ENCODE data around the gene KRT15. TPM values are rescaled to one million over a fixed set of nuclear protein-coding genes. Genes with fewer than 3 reads are reported as not detected.

KRT15 gene
- polyA plus RNA-seq (ENCODE audit: insufficient read length in 12 of 12): 100 to 1,000 TPM in 1 of 12 donors, 10 to 100 TPM in 2, 1 to 10 TPM in 2, under 1 TPM in 2, not detected in 5; 0.13 to 365 (median 3.4) TPM
- long read RNA-seq, donor 1: 0 reads
- long read RNA-seq, donor 2: 0 reads
- long read RNA-seq, donor 3: 0 reads
- long read RNA-seq, donor 4: 0 reads
- long read RNA-seq, donor 5: 0 reads
- long read RNA-seq, donor 6: 0 reads
- long read RNA-seq, donor 7: 0 reads
- long read RNA-seq, donor 8: 0 reads
- long read RNA-seq, donor 9, partial matches to known transcripts: 0 of 12 reads
- long read RNA-seq, donor 9, other reads (novel, unspliced or antisense): 12 of 12 reads
- long read RNA-seq, donor 10: 0 reads
- long read RNA-seq, donor 11: 0 reads

DNA sequence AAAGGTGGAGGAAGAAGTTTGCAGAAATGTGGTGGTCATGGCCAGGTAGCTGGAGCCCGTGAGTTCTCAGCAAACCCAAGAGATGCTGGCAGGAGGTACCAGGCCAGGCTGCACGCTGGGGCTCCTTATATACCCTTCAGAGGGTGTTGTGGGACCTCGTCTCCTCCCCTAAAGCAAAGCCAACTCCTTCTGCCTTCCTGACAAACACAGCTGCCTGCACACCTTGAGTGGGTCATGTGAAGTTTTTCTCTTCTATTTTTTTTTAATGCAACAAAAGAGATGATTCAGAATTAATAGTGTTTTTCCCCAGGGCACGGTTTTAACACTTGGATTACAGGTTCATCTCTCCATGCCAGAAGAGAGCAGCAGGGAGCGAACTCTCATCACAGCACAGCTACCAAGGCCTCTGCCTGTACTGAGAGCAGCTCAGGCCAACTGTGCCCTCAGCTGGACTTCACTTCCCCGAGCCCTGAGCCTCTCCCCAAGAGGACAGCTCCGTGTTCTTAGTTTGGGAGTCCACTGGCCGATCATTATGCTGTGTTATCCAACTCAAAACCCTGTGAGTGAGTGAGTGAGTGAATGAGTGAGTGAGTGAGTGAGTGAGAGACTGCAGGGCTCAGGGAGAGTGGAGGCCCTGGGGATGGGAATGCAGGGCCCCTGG is at the start of gene KRT15:
Gene KRT15, minus strand, starts transcription at position 102 of the 661 bp plus-strand sequence. Its CDS starts 63 bp downstream, at position 39.
- no peak for DNase-seq

DNA sequence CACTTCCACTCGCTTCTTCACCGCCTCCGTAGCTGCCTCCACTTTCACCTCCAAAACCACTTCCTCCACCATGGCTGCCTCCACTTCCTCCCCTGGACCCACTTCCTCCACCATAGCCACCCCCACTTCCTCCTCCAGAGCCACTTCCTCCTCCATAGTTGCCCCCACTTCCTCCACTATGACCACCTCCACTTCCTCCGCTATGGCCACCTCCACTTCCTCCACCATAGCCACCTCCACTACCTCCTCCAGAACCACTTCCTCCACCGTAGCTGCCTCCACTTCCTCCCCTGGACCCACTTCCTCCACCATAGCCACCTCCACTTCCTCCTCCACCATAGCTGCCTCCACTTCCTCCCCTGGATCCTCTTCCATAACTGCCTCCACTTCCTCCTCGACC is 48.6 kb upstream of the KRT15 start:
- no peak for DNase-seq

DNA sequence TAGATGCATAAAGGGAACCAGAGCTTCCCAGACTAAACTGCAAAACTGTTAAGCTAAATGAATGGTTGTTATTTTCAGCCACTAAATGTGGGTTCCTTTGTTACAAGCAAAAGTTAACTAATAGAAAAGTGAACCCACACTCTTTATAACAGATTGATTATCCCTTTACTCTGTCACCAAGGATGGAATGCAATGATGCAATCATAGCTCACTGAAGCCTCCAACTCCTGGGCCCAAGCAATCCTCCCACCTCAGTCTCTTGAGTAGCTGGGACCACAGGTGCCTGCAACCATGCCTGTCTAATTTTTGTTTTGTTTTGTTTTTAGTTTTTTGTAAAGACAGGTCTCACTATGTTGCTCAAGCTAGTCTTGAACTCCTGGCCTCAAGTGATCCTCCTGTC is 46.6 kb upstream of the KRT15 start:
- no peak for DNase-seq

DNA sequence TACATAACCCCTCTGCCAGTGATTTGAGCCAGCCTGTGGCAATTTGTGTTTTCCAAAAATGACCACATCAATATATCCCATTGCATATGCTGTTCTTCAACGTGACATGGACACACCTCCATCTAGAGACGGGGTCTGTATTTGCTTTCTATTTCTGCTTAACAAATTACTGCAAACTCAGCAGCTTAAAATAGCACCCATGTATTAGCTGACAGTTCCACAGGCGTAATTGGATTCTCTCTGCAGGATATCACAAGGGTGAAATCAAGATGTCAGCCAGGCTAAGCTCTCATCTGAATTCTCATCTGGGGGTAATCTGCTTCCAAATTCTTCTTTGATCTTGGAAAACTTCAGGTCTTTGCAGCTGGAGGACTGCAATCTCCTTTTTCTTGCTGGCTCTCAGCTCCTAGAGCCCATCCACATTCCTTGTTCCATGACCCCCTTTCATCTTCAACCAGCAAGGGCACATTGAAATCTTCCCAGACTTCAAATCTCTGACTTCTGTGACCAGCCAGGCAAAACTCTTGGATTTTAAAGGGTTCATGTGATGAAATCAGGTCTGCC is 45.0 kb upstream of the KRT15 start:
- no peak for DNase-seq

DNA sequence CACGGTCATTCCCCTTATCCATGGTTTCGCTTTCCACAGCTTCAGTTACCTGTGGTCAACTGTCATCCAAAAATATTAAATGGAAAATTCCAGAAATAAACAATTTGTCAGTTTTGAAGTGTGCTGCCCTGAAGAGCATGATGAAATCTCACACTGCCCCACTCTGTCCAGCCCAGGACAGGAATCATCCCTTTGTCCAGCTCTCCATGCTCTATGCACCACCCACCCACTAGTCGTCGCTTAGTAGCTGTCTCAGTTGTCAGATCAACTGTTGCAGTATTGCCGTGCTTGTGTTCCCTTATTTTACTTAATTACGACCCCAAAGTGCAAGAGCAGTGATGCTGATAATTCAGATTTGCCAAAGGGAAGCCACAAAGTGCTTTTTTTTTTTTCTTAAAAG is 42.9 kb upstream of the KRT15 start:
- DNase-seq: no peak

DNA sequence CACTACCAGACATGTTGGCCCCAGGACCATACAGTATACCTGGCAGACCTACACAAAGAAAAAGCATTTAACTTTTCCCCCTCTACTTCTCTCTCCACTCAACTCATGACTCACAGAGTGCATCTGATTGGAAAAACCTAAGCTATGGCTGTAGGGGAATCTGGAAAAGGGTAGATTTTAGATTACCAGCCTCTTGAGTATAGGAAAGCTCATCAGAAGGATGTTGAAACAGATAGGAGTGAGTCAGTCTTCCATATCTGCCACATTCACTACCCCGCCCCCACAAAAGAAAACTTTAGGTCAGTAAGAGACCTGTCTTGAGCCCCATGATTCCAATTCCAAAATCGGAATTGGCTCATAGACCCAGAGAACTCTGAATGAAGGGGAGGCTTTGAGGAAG is 40.9 kb upstream of the KRT15 start:
- DNase-seq: no peak

DNA sequence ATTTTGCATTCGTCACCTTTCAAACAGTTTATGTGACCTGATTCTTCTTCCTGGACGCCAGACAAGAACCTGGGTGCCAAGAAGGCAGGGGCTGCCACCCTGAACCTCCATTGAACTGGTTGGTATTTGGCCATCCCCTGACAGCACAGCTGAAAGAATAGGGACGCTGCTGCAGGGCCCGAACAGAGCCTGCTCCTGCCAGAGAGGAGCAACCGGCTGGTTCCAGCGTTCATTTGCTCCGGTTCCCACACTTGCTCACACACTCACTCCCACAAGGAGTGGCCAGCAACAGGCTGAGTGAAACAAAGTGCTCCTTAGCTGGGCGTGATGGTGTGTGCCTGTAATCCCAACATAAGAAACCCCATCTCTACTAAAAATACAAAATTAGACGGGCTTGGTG is 38.2 kb upstream of the KRT15 start:
- DNase-seq: no peak

DNA sequence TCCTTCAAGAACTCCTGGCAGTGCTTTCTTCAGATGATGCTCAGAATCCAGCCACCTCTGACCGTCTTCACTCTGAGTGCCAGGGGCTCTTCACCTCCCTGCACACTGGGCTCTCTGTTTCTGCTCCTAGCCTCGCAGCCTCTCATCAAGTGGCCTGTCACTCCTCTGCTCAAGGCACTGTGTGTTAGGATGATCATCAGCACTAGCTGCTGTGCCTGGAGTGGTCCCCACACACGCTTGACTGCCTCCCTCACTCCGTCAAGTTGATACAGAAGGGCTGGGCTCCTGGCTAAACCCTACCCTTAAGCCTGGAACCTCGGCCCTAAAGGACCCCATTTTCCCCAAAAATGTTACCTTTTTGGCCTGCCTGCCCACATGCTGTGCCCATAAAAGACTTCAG is 37.6 kb upstream of the KRT15 start:
- no peak for DNase-seq

DNA sequence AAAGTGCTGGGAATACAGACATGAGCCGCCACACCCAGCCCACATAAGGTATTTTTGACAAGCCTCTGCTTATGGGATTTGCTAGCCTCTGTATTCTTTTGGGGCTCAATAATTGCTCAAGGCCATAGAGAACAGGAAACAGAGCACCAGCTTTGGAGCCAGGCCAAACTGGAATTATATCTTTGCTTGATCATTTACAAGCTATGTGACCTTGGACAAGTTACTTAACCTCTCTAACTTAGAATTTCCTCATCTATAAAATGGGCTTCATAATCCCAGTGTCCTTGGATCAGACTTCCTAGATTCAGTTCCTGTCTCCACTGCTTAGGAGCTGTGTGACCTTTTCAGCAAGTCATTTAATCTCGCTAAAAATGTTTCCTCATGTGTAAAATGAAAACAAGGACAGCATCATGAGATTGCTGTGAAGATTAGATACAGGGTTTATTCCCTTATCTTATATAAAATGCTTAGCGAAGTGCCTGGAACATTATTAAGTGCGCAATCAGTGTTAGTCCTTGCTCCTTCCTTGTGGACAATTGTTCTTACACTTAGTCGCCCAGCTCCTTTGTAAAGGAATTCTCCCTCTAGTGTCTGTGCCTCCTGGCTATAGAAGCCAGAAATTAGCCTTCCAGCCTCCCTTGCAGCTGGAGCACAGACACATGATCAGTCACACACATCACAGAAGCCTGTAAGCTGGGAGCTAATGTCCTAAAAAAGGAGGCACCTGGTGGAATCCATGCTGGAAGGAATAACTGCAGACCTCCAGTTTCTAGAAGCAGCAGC is 36.6 kb upstream of the KRT15 start:
- DNase-seq: no peak

DNA sequence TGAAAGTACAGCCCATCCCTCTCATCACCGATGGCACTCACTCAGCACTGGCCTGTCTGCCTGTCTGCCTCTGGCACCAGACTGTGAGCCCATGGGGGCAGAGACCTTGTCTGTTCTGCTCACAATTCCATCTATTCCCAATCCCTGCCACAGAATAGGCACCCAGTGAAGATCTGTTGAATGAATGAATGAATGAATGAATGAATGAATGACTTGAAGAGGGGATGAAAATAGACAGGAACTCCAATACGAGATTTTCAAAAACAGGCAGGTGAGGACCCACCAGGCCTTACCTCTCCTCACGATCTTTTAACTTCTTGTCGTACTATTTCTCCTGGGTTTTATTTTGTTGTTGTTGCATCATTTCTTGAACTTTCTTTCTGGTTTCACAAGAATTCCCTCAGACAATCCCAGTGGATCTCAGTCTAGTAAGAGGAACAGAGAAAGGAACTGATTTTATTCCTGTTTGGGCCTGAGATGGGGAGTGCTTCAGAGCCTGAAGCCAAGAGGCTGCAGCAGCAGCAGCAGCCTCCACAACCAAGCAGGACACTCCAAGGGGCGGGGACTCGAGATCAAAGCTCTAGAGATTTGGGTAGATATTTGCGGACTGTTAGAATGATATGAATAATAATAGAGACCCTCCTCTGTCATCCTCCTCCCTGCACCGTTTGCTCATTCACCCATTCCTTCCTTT is 35.4 kb upstream of the KRT15 start:
- DNase-seq: no peak

DNA sequence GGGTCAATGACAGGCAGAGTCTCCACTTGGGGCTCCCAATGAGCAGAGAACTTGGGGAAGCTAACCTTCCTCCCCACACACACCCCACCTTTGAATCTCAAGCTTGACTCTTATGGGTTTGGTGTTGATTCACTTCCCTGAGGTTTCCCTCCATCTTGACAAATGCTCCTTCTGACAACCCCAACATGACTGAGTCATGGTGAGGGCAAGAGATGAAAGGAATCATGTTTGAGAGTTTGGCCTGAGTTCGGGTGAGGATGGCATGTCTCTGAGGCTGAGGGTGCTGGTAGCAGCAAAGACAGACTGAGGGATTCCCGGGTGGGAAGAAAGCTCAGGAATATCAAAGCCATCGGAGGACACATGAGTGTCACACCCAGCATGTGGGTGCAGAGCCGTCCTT is 34.5 kb upstream of the KRT15 start:
- no peak for DNase-seq

DNA sequence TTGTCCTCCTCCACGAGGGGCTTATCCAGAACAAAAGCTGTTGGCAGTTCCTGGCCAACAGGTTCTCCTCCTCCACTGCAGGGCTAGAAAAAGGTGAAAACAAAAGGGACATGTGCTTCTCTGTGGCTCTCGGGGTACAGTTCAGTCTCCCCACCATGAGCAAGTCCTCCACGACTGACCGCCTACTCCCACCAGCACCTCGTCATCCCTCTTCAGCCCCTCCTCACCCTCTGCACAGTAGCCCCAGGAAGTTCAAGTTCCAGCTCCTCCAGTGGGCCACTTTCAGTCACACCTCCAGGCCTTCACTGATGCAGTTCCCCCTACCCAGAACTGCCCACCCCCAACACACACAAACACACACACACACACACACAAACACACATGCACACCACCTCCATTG is 33.8 kb upstream of the KRT15 start:
- DNase-seq: no peak

DNA sequence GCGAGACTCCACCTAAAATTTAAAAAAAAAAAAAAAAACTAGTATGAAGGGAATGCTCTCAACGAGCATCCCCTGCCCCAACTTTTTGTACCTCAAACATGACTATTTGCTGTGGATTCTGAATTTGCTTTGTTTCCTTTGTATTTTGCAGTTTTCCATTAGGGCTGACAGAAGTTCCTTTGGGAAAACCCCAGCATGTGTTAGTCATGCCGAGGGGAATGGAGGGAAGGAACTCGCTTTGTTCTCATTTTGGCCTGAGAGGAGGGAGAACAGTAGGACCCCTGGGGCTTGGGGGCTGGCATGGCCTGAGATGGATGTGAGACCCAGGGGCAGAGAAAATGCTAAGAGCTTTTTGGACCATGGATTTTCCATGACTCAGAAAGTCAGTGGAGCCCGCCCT is 32.7 kb upstream of the KRT15 start:
- DNase-seq: no peak

DNA sequence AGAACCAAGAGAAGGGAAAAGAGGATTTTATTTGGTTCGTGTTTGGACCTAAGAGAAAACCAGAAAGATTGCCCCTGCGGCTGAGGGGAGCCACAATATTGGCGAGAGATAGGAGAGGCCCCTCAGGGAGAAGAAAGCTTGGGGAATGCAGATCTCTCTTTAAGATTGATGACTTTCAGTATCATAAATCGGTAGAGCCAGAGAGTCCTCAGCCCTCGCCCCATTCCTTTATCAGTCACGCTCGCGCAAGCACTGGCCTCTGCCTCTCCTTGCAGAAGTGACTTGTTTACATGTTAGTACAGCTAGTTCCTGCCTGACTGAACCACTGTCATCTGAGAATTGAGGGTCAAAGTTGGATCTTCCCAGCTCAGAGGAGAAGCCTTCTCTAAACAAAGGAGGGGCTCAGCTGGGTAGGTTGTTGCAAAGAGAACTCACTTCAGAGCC is 30.9 kb upstream of the KRT15 start:
- no peak for DNase-seq

DNA sequence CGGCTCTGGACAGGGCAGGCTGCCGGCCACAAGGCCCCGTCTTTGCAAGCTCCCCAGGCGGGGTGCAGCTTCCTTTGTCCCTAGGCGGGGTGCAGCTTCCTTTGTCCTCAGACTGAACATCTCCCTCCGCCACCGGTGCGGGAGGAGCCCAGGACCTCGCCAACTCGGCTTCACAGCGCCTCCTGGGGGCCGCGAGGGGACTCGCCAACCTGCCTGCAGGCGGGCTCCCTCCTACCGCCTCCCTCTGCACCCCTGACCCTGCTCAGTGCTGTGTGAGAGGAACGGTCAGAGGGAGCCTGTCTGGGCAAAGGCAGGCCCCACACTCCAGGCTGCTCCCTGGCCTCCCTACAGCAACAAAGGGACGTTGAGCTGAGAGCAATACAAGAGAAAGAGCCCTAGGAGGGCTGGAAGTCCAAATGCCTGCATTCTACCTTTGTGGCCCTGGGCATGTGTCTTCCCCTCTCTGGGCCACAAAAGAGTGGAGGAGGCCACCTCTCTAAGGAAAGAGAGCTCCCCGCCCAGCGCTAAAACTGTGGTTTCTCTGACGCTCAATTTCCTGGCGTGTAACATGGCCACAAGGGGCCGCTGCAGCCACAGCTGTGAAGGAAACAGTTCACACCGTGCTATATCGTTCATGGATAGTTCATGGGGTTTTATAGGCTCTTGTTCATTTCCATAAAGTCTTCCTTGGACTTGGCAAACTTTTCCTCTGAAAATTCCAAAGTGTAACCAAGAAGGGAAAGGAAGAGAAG is 30.3 kb upstream of the KRT15 start:
- peak; percentile 81 for DNase-seq

DNA sequence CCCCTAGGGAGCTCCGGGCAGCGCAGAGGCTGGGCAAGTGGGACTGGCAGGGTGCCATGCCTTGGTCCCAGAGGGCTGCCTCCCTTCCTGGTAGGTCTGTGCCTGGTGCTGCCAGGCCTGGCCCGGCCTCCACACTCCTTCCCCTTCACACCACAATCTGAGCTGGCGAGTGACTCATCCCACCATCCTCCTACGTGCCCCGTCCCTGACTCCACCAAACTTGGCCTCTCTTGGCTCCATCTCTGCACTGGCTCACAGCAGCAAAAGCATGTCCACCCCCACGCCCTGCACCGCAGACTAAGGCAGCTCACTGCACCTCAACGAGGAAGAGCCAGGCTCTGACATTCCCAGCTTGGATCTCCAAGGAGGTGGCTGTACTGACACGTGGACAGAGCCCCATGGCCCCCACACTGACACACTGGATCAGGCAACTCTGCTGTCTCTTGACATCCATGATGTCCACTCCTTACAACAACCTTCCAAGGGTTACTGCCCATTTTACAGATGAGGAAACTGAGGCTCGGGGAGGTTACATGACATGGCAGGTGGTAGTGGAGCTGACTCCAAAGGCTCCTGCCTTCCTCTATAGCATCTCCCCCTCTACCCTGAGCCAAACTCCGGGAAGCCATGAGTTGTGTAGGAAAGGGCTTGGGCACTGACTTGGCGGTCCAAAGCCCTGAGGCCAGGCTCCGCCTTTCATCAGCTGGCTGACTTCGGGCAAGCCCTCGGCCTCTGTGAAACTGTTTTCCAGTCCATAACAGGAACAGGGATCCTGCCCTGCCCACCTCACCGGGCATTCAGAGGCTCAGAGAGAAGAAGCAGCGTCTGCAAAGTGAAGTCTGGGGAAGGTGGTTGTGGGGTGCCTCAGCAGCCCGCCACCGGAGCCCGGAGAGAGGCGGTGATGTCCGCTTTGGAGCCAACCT is 29.5 kb upstream of the KRT15 start:
- DNase-seq: no peak

DNA sequence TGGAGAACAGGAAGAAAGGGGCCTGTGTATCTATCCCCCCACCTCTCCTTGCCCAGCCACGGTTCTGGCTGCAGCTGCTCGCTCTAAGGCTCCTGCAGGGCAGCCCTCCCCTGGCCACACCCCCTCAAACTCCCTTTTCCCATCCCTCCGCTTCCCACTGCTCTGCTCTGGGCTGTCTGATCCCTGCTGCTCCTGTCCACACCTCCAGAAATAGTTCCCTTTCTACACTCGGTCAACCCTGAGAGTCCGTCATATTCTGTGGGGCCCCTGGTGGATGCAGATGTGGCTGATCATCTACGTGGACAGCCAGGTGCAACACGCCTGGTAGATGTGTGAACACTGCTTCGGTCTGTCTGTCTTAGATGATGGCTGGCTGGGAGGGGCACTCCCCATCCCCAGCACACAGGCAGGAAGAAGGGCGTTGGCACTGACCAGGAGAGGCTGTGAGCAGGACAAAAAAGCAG is 28.7 kb upstream of the KRT15 start:
- DNase-seq: no peak

DNA sequence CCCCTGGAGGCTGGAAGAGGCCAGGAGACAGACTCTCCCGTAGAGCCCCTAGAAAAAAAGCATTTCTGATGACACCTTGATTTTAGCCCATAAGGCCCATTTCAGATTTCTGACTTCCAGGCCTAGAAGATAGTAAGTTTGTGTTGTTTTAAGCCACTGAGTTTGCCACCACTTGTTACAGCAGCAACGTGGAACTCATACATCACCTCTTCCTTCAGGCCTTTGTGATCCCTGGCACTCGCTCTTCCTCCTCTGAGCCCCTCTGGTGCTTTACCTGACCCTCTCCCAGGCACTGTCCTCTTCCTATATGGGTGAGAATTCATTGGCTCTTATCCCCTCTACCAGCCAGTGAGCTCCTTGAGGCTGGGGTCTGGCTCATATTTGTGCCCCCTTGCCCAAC is 28.1 kb upstream of the KRT15 start:
- no peak for DNase-seq

DNA sequence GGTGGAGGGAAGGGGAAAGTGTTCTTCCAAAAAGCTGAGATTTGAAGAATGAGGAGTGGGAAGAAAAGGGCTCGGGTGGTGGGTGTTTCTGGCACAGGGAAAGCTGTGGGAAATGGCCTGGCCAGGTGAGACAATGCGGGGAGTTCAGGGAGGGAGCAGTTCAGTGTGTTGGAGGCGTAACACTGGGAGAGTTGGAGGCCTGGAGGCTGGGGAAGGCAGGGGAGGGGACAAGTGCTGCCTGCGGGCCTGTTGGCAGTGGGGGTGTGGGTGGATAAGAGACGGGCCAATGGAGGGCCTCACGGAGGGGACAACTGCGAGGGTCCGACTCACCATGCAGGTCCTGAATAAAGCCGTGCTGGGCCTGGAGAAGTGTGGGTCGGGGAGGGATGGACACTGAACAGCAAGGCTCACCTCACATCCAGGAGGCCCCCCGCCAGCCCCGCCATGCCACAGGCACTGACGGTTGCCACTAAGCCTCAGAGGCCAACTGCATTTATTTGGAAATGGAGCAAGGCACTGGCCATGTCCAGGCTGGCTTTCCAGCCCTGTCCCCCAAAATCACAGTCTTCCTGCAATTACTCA is 27.2 kb upstream of the KRT15 start:
- DNase-seq: no peak
